ENCODE data around the gene SYDE1.

- no peak for TF ChIP-seq CTCF (IDR thresholded peaks at IDR 0.05; ENCODE audit: insufficient read depth, low read length)
- TF ChIP-seq POLR2AphosphoS5 (IDR thresholded peaks at IDR 0.05; ENCODE audit: low read depth) = no peak
- no peak for TF ChIP-seq REST (IDR thresholded peaks at IDR 0.05; ENCODE audit: insufficient replicate concordance, low read depth)
- no peak for TF ChIP-seq GABPA (IDR thresholded peaks at IDR 0.05; ENCODE audit: low read depth)
- TF ChIP-seq SPI1 (IDR thresholded peaks at IDR 0.05; ENCODE audit: borderline replicate concordance, low read depth) = no peak
Observed at GRCh38 chr19:15098460-15098859, 8.7 kb upstream of the SYDE1 start.

All from HL-60 (cell line).